ENCODE measurements around the gene KRT84. TPM values are rescaled to one million over a fixed set of nuclear protein-coding genes. Genes with fewer than 3 reads are reported as not detected.

The KRT84 gene
- total and polyA plus RNA-seq, 9 of the 15 experiments (the other 6 are each of a cell fraction or from before 2014, with no cell fraction given): not detected

DNA sequence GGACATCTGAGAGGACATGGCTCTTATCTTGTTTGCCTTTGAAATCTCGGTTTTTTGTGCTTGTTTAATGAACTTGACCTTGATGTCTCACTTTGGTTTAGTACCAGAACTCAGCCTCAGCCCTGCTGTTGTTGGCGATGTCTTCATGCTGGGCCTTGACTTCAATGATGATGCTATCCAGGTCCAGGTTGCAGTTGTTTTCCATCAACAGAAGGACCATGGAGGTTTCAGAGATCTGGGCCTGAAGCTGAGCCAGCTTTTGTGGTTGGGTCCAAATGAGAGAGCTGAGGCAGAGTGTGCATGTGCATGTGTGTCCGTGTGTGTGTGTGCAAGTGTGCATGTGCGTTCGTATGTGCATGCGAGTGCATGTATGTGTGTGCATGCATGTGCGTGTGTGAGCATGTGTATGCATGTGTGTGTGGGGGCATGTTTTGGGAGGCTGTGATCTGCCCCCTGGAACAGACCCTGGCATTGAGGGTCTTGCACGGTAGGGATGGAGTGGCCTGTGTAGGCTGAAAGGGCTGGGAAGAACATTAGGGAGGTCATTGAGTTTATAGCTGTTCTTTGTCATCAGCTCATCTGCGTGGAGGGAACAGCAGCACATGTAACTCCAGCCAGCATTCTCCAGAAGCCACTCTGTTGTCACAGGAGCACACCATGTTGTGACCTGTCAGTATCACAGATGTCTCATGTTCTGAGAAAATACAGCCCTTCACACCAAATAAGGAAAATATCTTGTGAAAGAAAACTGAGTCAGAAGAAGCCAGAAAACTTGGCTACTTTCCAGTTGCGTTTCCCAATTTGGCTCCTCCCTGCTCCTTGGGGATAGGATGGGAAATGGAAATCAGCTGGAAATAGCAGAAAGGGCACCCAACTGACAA lies 30.7 kb upstream of the KRT84 start:
- H3K79me2 ChIP-seq (ENCODE audit: control insufficient read depth, insufficient read depth, low read length): no peaks in the 10 kb centered on the region
- CTCF ChIA-PET (ENCODE audit: low intra/inter-chr PET ratio): no interaction called here
- POLR2A ChIA-PET: no interaction called here
- FAIRE-seq (no peak), ATAC-seq (no peak), DNase-seq (ENCODE audit: extremely low read depth in 1 of 4, low spot score in 3 of 4) (no peak)
- no peak overlapping the region for H3K4me3 ChIP-seq
- H2AFZ ChIP-seq (ENCODE audit: low read depth, low read length): no peak overlapping the region
- peaks cover 0 to 25% of the 10 kb centered on the region in 2 experiments; a peak in 2 of 5 replicates for H3K27me3 ChIP-seq (ENCODE audit: control insufficient read depth in 2 of 2, insufficient read depth in 2 of 2, low read length in 2 of 2)
- H3K9me1 ChIP-seq (ENCODE audit: control insufficient read depth, insufficient read depth, low read length): peaks cover 3% of the 10 kb centered on the region
- no peak overlapping the region for H3K27ac ChIP-seq (ENCODE audit: extremely low read depth, low read depth, low read length)
- H4K20me1 ChIP-seq (replicated peaks; ENCODE audit: control insufficient read depth, insufficient read depth, low read length): peaks cover 7% of the 10 kb centered on the region; the same call in 1 of the 2 replicates
- no peaks in the 10 kb centered on the region for H3K36me3 ChIP-seq (ENCODE audit: control insufficient read depth, insufficient read depth, low read length)
- no peaks in the 10 kb centered on the region; a peak in 1 of 5 replicates for H3K4me1 ChIP-seq (replicated peaks in 1 of 2; ENCODE audit: control insufficient read depth in 2 of 2, insufficient read depth in 2 of 2, low read length in 2 of 2)
- TF ChIP-seq NFIC (IDR thresholded peaks at IDR 0.05) (0 out of 2 replicates have a peak, but pooled peaks have one; percentile 10), SNIP1 (IDR thresholded peaks at IDR 0.05; ENCODE audit: low read depth) (no peak), HMG20B (CRISPR knock-in tag; IDR thresholded peaks at IDR 0.05) (no peak), ZNF184 (CRISPR knock-in tag; IDR thresholded peaks at IDR 0.05) (no peak)
- in situ Hi-C loops (cut with MboI) (no loop called here), intact Hi-C loops (cut with micrococcal nuclease) (no loop called here)
- H3K4me2 ChIP-seq (ENCODE audit: insufficient read depth, low read length): no peak overlapping the region
- H3K9ac ChIP-seq (ENCODE audit: insufficient read depth in 1 of 2, low read depth in 2 of 2, low read length in 2 of 2): no peak overlapping the region
- H3K9me3 ChIP-seq (replicated peaks; ENCODE audit: control insufficient read depth, insufficient read depth, low read depth, low read length): no peaks in the 10 kb centered on the region
- 1% methylated on average over 10 of the region's 10 CpGs for WGBS (ENCODE audit: insufficient coverage, low coverage, missing lambda C conversion rate)
- BruUV-seq (replicated peaks): no TSS peak

DNA sequence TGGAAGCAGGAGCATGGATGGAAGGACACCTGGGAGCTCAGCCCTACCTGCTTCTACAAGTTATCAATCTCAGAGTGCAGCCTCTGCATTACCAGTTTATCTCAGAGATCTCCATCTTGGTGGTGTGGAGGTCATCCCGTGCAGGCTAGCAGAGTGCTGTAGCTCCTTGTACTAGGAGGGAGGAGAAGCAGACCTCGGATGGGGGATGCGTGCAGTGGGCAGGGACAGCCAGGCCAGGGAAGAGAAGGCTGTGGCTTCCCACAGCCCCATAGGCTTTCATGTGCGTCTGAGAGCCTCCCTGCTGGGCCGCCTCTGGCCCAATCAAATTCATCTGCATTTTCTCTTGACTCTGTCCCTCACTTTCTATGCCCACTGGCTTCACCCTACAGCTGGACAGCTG lies 29.5 kb upstream of the KRT84 start:
- no TSS peak for BruUV-seq (replicated peaks)
- intact Hi-C loops (cut with micrococcal nuclease) (no loop called here), in situ Hi-C loops (cut with MboI) (no loop called here)
- ATAC-seq (no peak), DNase-seq (ENCODE audit: extremely low read depth in 1 of 4, low spot score in 3 of 4) (no peak), FAIRE-seq (no peak)
- Histone ChIP-seq H3K9me3 (replicated peaks; ENCODE audit: control insufficient read depth, insufficient read depth, low read depth, low read length) (no peaks in the 10 kb centered on the region), H3K9me1 (ENCODE audit: control insufficient read depth, insufficient read depth, low read length) (peaks cover 3% of the 10 kb centered on the region), H4K20me1 (replicated peaks; ENCODE audit: control insufficient read depth, insufficient read depth, low read length) (peaks cover 7% of the 10 kb centered on the region; the same call in 1 of the 2 replicates), H3K27me3 (ENCODE audit: control insufficient read depth in 2 of 2, insufficient read depth in 2 of 2, low read length in 2 of 2) (peaks cover 0 to 25% of the 10 kb centered on the region in 2 experiments; a peak in 2 of 5 replicates), H3K79me2 (ENCODE audit: control insufficient read depth, insufficient read depth, low read length) (no peaks in the 10 kb centered on the region), H3K4me3 (no peak overlapping the region), H3K9ac (ENCODE audit: insufficient read depth in 1 of 2, low read depth in 2 of 2, low read length in 2 of 2) (no peak overlapping the region), H3K4me2 (ENCODE audit: insufficient read depth, low read length) (no peak overlapping the region), H2AFZ (ENCODE audit: low read depth, low read length) (no peak overlapping the region), H3K36me3 (ENCODE audit: control insufficient read depth, insufficient read depth, low read length) (no peaks in the 10 kb centered on the region), H3K27ac (ENCODE audit: extremely low read depth, low read depth, low read length) (no peak overlapping the region), H3K4me1 (replicated peaks in 1 of 2; ENCODE audit: control insufficient read depth in 2 of 2, insufficient read depth in 2 of 2, low read length in 2 of 2) (no peaks in the 10 kb centered on the region; a peak in 1 of 5 replicates)
- POLR2A ChIA-PET: interaction anchor here (0.9 kb wide), 1 partner anchor 147 kb away, joined by 4 read pairs; no protein-coding TSS in a partner anchor
- CTCF ChIA-PET (ENCODE audit: low intra/inter-chr PET ratio): no interaction called here
- WGBS (ENCODE audit: insufficient coverage, low coverage, missing lambda C conversion rate): 0% methylated on average over 5 of the region's 5 CpGs
- TF ChIP-seq FOXM1 (IDR thresholded peaks at IDR 0.05; ENCODE audit: low read depth) (no peak), FOXM1 (CRISPR knock-in tag; IDR thresholded peaks at IDR 0.05; ENCODE audit: low read depth) (no peak), PML (IDR thresholded peaks at IDR 0.05; ENCODE audit: low read length) (no peak), CBX5 (IDR thresholded peaks at IDR 0.05; ENCODE audit: borderline replicate concordance, low read depth) (no peak), TCF7L2 (IDR thresholded peaks at IDR 0.05; ENCODE audit: low read depth, low read length) (no peak), MEIS2 (IDR thresholded peaks at IDR 0.05; ENCODE audit: partially characterized antibody) (no peak), DNMT1 (IDR thresholded peaks at IDR 0.05) (no peak), ZNF444 (CRISPR knock-in tag; IDR thresholded peaks at IDR 0.05) (no peak), STAG1 (CRISPR knock-in tag; IDR thresholded peaks at IDR 0.05; ENCODE audit: borderline replicate concordance) (no peak), ESRRA (IDR thresholded peaks at IDR 0.05; ENCODE audit: borderline replicate concordance, low read depth) (no peak), ARID2 (IDR thresholded peaks at IDR 0.05) (no peak), RBM39 (optimal IDR thresholded peaks at IDR 0.05; ENCODE audit: low read depth, low read length) (no peak), NELFE (IDR thresholded peaks at IDR 0.05; ENCODE audit: insufficient read depth, insufficient read length) (no peak)
